H9 (cell line): Measurements from ENCODE around the gene NPTXR. TPM values are rescaled to one million over a fixed set of nuclear protein-coding genes. Genes with fewer than 3 reads are reported as not detected.

Experiments
- DNase-seq: peaks from one replicate; pipeline ENCODE4 v3.0.0-alpha.2; 2017
- H2AFZ ChIP-seq: one replicate; pipeline ENCODE4 v1.6.1; 2013; ENCODE audit warnings: mild to moderate bottlenecking, low read length, control low read depth, moderate library complexity
- H2AK5ac ChIP-seq: 2 replicates; pipeline ENCODE4 v1.6.1; 2013; ENCODE audit warnings: low read length, control low read depth, mixed read lengths; ENCODE audit not compliant: insufficient read length
- H2BK120ac ChIP-seq: one replicate; pipeline ENCODE4 v1.6.1; 2013; ENCODE audit warnings: low read depth, mild to moderate bottlenecking, low read length, control low read depth, inconsistent platforms; ENCODE audit not compliant: poor library complexity, severe bottlenecking
- H2BK12ac ChIP-seq: 2 replicates; pipeline ENCODE4 v1.6.1; 2013; ENCODE audit warnings: low read length, control low read depth, mixed read lengths, low read depth; ENCODE audit not compliant: insufficient read length
- H2BK15ac ChIP-seq: 2 replicates; pipeline ENCODE4 v1.6.1; 2013; ENCODE audit warnings: low read depth, low read length, control low read depth
- H2BK20ac ChIP-seq: one replicate; pipeline ENCODE4 v1.6.1; 2013; ENCODE audit warnings: low read depth, mild to moderate bottlenecking, low read length, control low read depth, inconsistent platforms; ENCODE audit not compliant: poor library complexity, severe bottlenecking
- H2BK5ac ChIP-seq: 2 replicates; pipeline ENCODE4 v1.6.1; 2013; ENCODE audit warnings: low read length, control low read depth, mixed read lengths; ENCODE audit not compliant: insufficient read length
- H3K14ac ChIP-seq: 2 replicates; pipeline ENCODE4 v1.6.1; 2013; ENCODE audit warnings: low read length, control low read depth; ENCODE audit not compliant: insufficient read depth
- H3K18ac ChIP-seq: 2 replicates; pipeline ENCODE4 v1.6.1; 2013; ENCODE audit warnings: low read depth, mild to moderate bottlenecking, mixed read lengths, low read length, control low read depth; ENCODE audit not compliant: insufficient read length
- H3K23ac ChIP-seq: 2 replicates; pipeline ENCODE4 v1.6.1; 2013; ENCODE audit warnings: low read length, control low read depth, mixed read lengths, low read depth; ENCODE audit not compliant: insufficient read length
- H3K23me2 ChIP-seq: 2 replicates; pipeline ENCODE4 v1.6.1; 2013; ENCODE audit warnings: low read depth, mild to moderate bottlenecking, mixed read lengths, low read length, control low read depth; ENCODE audit not compliant: insufficient read length, poor library complexity, severe bottlenecking
- H3K27ac ChIP-seq: 2 replicates; pipeline ENCODE4 v1.5.1; 2013; ENCODE audit warnings: low read length, control low read depth, mixed read lengths, low read depth; ENCODE audit not compliant: insufficient read length
- H3K27me3 ChIP-seq: 2 replicates; pipeline ENCODE4 v1.6.1; 2013; ENCODE audit warnings: low read length, control low read depth, inconsistent platforms; ENCODE audit not compliant: insufficient read depth
- H3K4ac ChIP-seq: 2 replicates; pipeline ENCODE4 v1.6.1; 2013; ENCODE audit warnings: low read depth, mild to moderate bottlenecking, control low read depth, inconsistent platforms, low read length, moderate library complexity
- H3K4me1 ChIP-seq: 2 replicates; pipeline ENCODE4 v1.6.1; 2013; ENCODE audit warnings: low read length, control low read depth, inconsistent platforms; ENCODE audit not compliant: insufficient read depth
- H3K4me2 ChIP-seq: 2 replicates; pipeline ENCODE4 v1.6.1; 2013; ENCODE audit warnings: low read length, control low read depth, mixed read lengths; ENCODE audit not compliant: insufficient read length, insufficient read depth
- H3K56ac ChIP-seq: 2 replicates; pipeline ENCODE4 v1.6.1; 2013; ENCODE audit warnings: low read depth, mild to moderate bottlenecking, mixed read lengths, low read length, control low read depth; ENCODE audit not compliant: insufficient read length
- H3K79me1 ChIP-seq: 2 replicates; pipeline ENCODE4 v1.6.1; 2013; ENCODE audit warnings: low read depth, mild to moderate bottlenecking, moderate library complexity, low read length, control low read depth, inconsistent platforms; ENCODE audit not compliant: insufficient read depth, poor library complexity, severe bottlenecking
- H3K79me2 ChIP-seq: 2 replicates; pipeline ENCODE4 v1.6.1; 2013; ENCODE audit warnings: low read length, control low read depth, inconsistent platforms; ENCODE audit not compliant: insufficient read depth
- H3K9ac ChIP-seq: 2 replicates; pipeline ENCODE4 v1.6.1; 2013; ENCODE audit warnings: low read length, control low read depth, mixed read lengths; ENCODE audit not compliant: insufficient read length; ENCODE audit errors: extremely low read depth
- H3K9me3 ChIP-seq: one replicate; pipeline ENCODE4 v1.6.1; 2013; ENCODE audit warnings: low read depth, low read length, inconsistent platforms; ENCODE audit not compliant: control insufficient read depth
- H3T11ph ChIP-seq: one replicate; pipeline ENCODE4 v1.6.1; 2013; ENCODE audit warnings: mild to moderate bottlenecking, low read length, control low read depth, inconsistent platforms
- H4K20me1 ChIP-seq: one replicate; pipeline ENCODE4 v1.6.1; 2013; ENCODE audit not compliant: control insufficient read depth, insufficient read length, insufficient read depth
- H4K5ac ChIP-seq: 2 replicates; pipeline ENCODE4 v1.6.1; 2013; ENCODE audit warnings: low read depth, mild to moderate bottlenecking, mixed read lengths, low read length, control low read depth; ENCODE audit not compliant: insufficient read length
- H4K8ac ChIP-seq: replicated peaks from 2 replicates; pipeline ENCODE4 v1.6.1; 2013; ENCODE audit warnings: low read length, control low read depth, mixed read lengths, low read depth; ENCODE audit not compliant: insufficient read length
- H4K91ac ChIP-seq: 2 replicates; pipeline ENCODE4 v1.6.1; 2013; ENCODE audit warnings: low read depth, mild to moderate bottlenecking, moderate library complexity, mixed read lengths, low read length, control low read depth; ENCODE audit not compliant: insufficient read length
- H3K27ac Mint-ChIP-seq, 3 experiments: 2 replicates in 2 of 3; 3 replicates in 1 of 3; pipeline ENCODE4 v1.8.0; 2020 to 2021; ENCODE audit warnings: mixed read lengths in 3 of 3, mild to moderate bottlenecking in 1 of 3, moderate library complexity in 1 of 3
- H3K27me3 Mint-ChIP-seq: 2 replicates; pipeline ENCODE4 v1.8.0; 2021; ENCODE audit warnings: low read depth, mild to moderate bottlenecking, moderate library complexity, mixed read lengths
- H3K36me3 Mint-ChIP-seq, 3 experiments: 2 replicates in 2 of 3; 3 replicates in 1 of 3; pipeline ENCODE4 v1.8.0; 2020 to 2021; ENCODE audit warnings: low read depth in 3 of 3, mixed read lengths in 3 of 3; ENCODE audit not compliant: insufficient read depth in 1 of 3
- H3K4me1 Mint-ChIP-seq, 2 experiments: 2 replicates each; pipeline ENCODE4 v1.8.0; 2020; ENCODE audit warnings: mixed read lengths in 2 of 2
- H3K4me3 Mint-ChIP-seq, 2 experiments: 2 replicates in 1 of 2; 3 replicates in 1 of 2; pipeline ENCODE4 v1.8.0; 2020 to 2021; ENCODE audit warnings: mild to moderate bottlenecking in 2 of 2, mixed read lengths in 2 of 2, moderate library complexity in 1 of 2
- H3K9me3 Mint-ChIP-seq, 2 experiments: 2 replicates in 1 of 2; 3 replicates in 1 of 2; pipeline ENCODE4 v1.8.0; 2020; ENCODE audit warnings: mild to moderate bottlenecking in 2 of 2, mixed read lengths in 2 of 2, moderate library complexity in 1 of 2
- CTCF ChIP-seq: fragments of 200-600 bp; sonication (generic); conservative IDR thresholded peaks from 3 replicates; pipeline ENCODE4 v1.8.0; 2021; ENCODE audit warnings: antibody characterized with exemption, mild to moderate bottlenecking
- WGBS: extraction: QIAGEN DNeasy Blood & Tissue Kit; methylation state at CpG from one replicate; pipeline ENCODE4 v1.1.7; 2013; ENCODE audit warnings: missing lambda C conversion rate, low lambda C conversion rate, mixed read lengths; ENCODE audit not compliant: insufficient read length; ENCODE audit errors: extremely low coverage; 5-methylcytosine and 5-hydroxymethylcytosine counted together
- total RNA-seq: library from RNA; stranded (reverse); gene quantifications from 2 replicates; pipeline ENCODE4 v1.2.1, GENCODE V29; 2021

The NPTXR gene
- total RNA-seq, 1 experiment from 2014 or later, result 8.1 TPM

- no peak overlapping the region for H2AK5ac ChIP-seq
- H2AFZ ChIP-seq, result no peak overlapping the region
- H2BK5ac ChIP-seq, result no peak overlapping the region
- no peak overlapping the region for H4K8ac ChIP-seq
- peaks cover 4% of the 10 kb centered on the region for H3K23me2 ChIP-seq
- H3K27me3 ChIP-seq, result peaks cover 21% of the 10 kb centered on the region; the same call in 1 of the 2 replicates
- H3K9ac ChIP-seq, result no peak overlapping the region
- H3K9me3 ChIP-seq, result no peaks in the 10 kb centered on the region
- TF ChIP-seq CTCF, result no peak
- H3K4me1 ChIP-seq, result no peaks in the 10 kb centered on the region
- no peaks in the 10 kb centered on the region; a peak in 1 of 5 replicates for H3K9me3 Mint-ChIP-seq
- no peak overlapping the region for H3K27ac Mint-ChIP-seq
- H3K79me2 ChIP-seq, result no peaks in the 10 kb centered on the region
- H3K23ac ChIP-seq, result no peak overlapping the region
- peaks cover 12 to 26% of the 10 kb centered on the region in 2 experiments for H3K4me1 Mint-ChIP-seq
- H4K20me1 ChIP-seq, result peaks cover 5% of the 10 kb centered on the region
- no peak overlapping the region for H3T11ph ChIP-seq
- H2BK20ac ChIP-seq, result no peak overlapping the region
- H2BK120ac ChIP-seq, result no peak overlapping the region
- no peak overlapping the region for H3K27ac ChIP-seq
- no peak overlapping the region for H3K4me2 ChIP-seq
- H4K5ac ChIP-seq, result no peak overlapping the region
- H3K36me3 Mint-ChIP-seq, result peaks cover 0 to 2% (median 0%) of the 10 kb centered on the region in 3 experiments; a peak in 3 of 7 replicates
- no peak overlapping the region for H3K14ac ChIP-seq
- H4K91ac ChIP-seq, result no peak overlapping the region
- no peak overlapping the region for H2BK12ac ChIP-seq
- H3K18ac ChIP-seq, result no peak overlapping the region
- no peak for DNase-seq
- H3K27me3 Mint-ChIP-seq, result peaks cover 88% of the 10 kb centered on the region
- H3K79me1 ChIP-seq, result no peaks in the 10 kb centered on the region
- H2BK15ac ChIP-seq, result no peak overlapping the region
- no CpG with 5 or more reads among the region's 17 CpGs for WGBS
- peak overlapping the region in 1 of 2 experiments; percentile 50; a peak in 2 of 5 replicates for H3K4me3 Mint-ChIP-seq
- no peak overlapping the region for H3K4ac ChIP-seq
- no peak overlapping the region for H3K56ac ChIP-seq
Measured at GRCh38 chr22:38845004-38845740, 1.3 kb upstream of the NPTXR start.
